Measurements from ENCODE around the gene THAP7. TPM values are rescaled to one million over a fixed set of nuclear protein-coding genes. Genes with fewer than 3 reads are reported as not detected.

The THAP7 gene
- total RNA-seq, 1 experiment from 2014 or later: 33.7 TPM

- Histone ChIP-seq H3K9me3 (ENCODE audit: low read length) (no peaks in the 10 kb centered on the region), H3K4me2 (ENCODE audit: low read depth, low read length, poor library complexity, severe bottlenecking) (no peak overlapping the region), H3K79me2 (ENCODE audit: low read length) (peaks cover 28% of the 10 kb centered on the region), H3K9me2 (replicated peaks; ENCODE audit: insufficient read depth, low read length) (no peaks in the 10 kb centered on the region), H3K4me3 (ENCODE audit: low read length) (no peak overlapping the region), H3K36me3 (ENCODE audit: insufficient read depth, low read length) (no peaks in the 10 kb centered on the region; the same call in 1 of the 2 replicates), H2AFZ (ENCODE audit: low read length) (no peak overlapping the region), H3K27me3 (ENCODE audit: low read length) (no peaks in the 10 kb centered on the region), H4K20me1 (ENCODE audit: insufficient read depth, low read depth, low read length) (peaks cover 3% of the 10 kb centered on the region; the same call in 1 of the 2 replicates), H3K27ac (ENCODE audit: low read length) (no peak overlapping the region), H3K9ac (ENCODE audit: low read length) (no peak overlapping the region), H3K4me1 (ENCODE audit: low read length) (peaks cover 27% of the 10 kb centered on the region)
- peak; percentile 56 for DNase-seq
Observed at GRCh38 chr22:20998411-20999336, 3.2 kb downstream of the THAP7 start.

GRCh38 chr22:20997536-20998257 is 4.2 kb downstream of the THAP7 start:
- no peak overlapping the region for H3K4me2 ChIP-seq (ENCODE audit: low read depth, low read length, poor library complexity, severe bottlenecking)
- H3K36me3 ChIP-seq (ENCODE audit: insufficient read depth, low read length): no peaks in the 10 kb centered on the region; the same call in 1 of the 2 replicates
- H3K79me2 ChIP-seq (ENCODE audit: low read length): peaks cover 18% of the 10 kb centered on the region
- H3K9ac ChIP-seq (ENCODE audit: low read length): no peak overlapping the region
- no peaks in the 10 kb centered on the region for H3K9me2 ChIP-seq (replicated peaks; ENCODE audit: insufficient read depth, low read length)
- H2AFZ ChIP-seq (ENCODE audit: low read length): no peak overlapping the region
- no peaks in the 10 kb centered on the region for H3K9me3 ChIP-seq (ENCODE audit: low read length)
- H3K27me3 ChIP-seq (ENCODE audit: low read length): no peaks in the 10 kb centered on the region
- H4K20me1 ChIP-seq (ENCODE audit: insufficient read depth, low read depth, low read length): peaks cover under 1% of the 10 kb centered on the region; the same call in 1 of the 2 replicates
- no peak for DNase-seq
- no peak overlapping the region for H3K4me3 ChIP-seq (ENCODE audit: low read length)
- H3K4me1 ChIP-seq (ENCODE audit: low read length): peaks cover 17% of the 10 kb centered on the region
- no peak overlapping the region for H3K27ac ChIP-seq (ENCODE audit: low read length)

DNA sequence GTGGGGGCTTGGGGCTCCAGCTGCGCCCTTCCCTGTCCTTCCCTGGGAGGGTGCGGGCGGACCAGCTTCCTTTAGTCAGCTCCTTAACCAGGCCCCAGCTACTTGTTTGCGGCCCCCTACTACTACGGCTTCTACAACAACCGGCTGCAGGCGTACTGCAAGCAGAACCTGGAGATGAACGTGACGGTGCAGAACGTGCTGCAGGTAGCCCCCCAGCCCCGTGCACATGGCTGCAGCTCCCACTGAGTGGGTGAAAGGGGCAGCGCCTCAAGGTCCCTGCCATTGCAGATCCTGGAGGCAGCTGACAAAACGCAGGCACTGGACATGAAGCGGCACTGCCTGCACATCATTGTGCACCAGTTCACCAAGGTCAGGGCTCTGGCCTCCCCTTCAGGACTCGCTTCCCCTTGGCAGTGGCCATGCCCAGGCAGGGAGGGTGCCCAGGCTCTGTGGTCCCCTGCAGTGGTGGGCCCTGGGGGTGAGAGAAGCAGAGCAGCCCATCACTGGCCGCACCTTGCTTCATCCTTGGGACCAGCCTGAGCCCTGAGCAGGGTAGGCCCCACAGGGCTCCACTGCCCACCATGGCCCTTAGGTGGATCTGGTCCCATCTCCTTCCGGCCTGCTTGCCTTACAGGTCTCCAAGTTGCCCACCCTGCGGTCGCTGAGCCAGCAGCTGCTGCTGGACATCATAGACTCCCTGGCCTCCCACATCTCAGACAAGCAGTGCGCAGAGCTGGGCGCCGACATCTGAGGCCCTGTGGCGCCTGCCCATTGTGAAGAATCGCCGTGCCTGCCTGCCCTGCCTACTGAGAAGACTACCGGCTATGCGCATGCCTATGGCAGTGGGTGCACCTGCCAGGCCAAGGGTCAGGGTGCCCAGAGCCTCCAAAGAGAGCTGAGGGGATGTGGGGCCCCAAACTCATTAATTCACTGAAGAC is 5.1 kb downstream of the THAP7 start:
- H3K27ac ChIP-seq (ENCODE audit: low read length): no peak overlapping the region
- H3K36me3 ChIP-seq (ENCODE audit: insufficient read depth, low read length): no peaks in the 10 kb centered on the region; the same call in 1 of the 2 replicates
- no peak for DNase-seq
- no peaks in the 10 kb centered on the region for H3K27me3 ChIP-seq (ENCODE audit: low read length)
- H2AFZ ChIP-seq (ENCODE audit: low read length): no peak overlapping the region
- H3K79me2 ChIP-seq (ENCODE audit: low read length): peaks cover 18% of the 10 kb centered on the region
- H3K4me3 ChIP-seq (ENCODE audit: low read length): no peak overlapping the region
- no peaks in the 10 kb centered on the region for H3K9me3 ChIP-seq (ENCODE audit: low read length)
- H3K4me1 ChIP-seq (ENCODE audit: low read length): peaks cover 17% of the 10 kb centered on the region
- no peaks in the 10 kb centered on the region for H3K9me2 ChIP-seq (replicated peaks; ENCODE audit: insufficient read depth, low read length)
- H4K20me1 ChIP-seq (ENCODE audit: insufficient read depth, low read depth, low read length): no peaks in the 10 kb centered on the region
- H3K9ac ChIP-seq (ENCODE audit: low read length): no peak overlapping the region
- no peak overlapping the region for H3K4me2 ChIP-seq (ENCODE audit: low read depth, low read length, poor library complexity, severe bottlenecking)

DNA sequence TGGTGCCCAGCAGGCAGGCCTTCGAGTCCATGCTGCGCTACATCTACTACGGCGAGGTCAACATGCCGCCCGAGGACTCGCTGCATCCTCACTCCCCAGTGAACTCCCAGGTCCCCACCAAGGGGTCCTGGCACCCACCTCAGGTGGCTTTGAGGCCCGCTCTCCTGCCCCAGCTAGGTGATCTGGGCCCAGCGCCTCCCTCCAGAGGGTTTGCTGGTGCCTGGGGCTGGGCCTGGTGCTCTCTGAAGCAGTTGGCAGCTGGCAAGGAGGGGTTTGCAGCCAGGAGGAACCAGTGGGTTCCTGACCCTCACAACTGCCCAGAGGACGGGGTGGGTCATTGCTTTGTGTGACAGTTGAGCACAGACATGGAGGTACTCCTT is 5.9 kb downstream of the THAP7 start:
- Histone ChIP-seq H4K20me1 (ENCODE audit: insufficient read depth, low read depth, low read length) (no peaks in the 10 kb centered on the region), H3K36me3 (ENCODE audit: insufficient read depth, low read length) (no peaks in the 10 kb centered on the region; the same call in 1 of the 2 replicates), H3K9me3 (ENCODE audit: low read length) (no peaks in the 10 kb centered on the region), H3K9me2 (replicated peaks; ENCODE audit: insufficient read depth, low read length) (no peaks in the 10 kb centered on the region), H3K4me2 (ENCODE audit: low read depth, low read length, poor library complexity, severe bottlenecking) (no peak overlapping the region), H3K27ac (ENCODE audit: low read length) (no peak overlapping the region), H3K4me3 (ENCODE audit: low read length) (no peak overlapping the region), H3K79me2 (ENCODE audit: low read length) (peaks cover 13% of the 10 kb centered on the region), H3K9ac (ENCODE audit: low read length) (no peak overlapping the region), H3K27me3 (ENCODE audit: low read length) (no peaks in the 10 kb centered on the region), H3K4me1 (ENCODE audit: low read length) (peaks cover 11% of the 10 kb centered on the region), H2AFZ (ENCODE audit: low read length) (no peak overlapping the region)
- no peak for DNase-seq

GRCh38 chr22:20995329-20996030 is 6.4 kb downstream of the THAP7 start:
- no peak overlapping the region for H3K4me2 ChIP-seq (ENCODE audit: low read depth, low read length, poor library complexity, severe bottlenecking)

GRCh38 chr22:20994902-20995241 is 7.0 kb downstream of the THAP7 start:
- Histone ChIP-seq H3K27ac (ENCODE audit: low read length) (no peak overlapping the region), H3K9me3 (ENCODE audit: low read length) (no peaks in the 10 kb centered on the region), H4K20me1 (ENCODE audit: insufficient read depth, low read depth, low read length) (no peaks in the 10 kb centered on the region), H3K4me1 (ENCODE audit: low read length) (no peaks in the 10 kb centered on the region), H2AFZ (ENCODE audit: low read length) (no peak overlapping the region), H3K9ac (ENCODE audit: low read length) (no peak overlapping the region), H3K4me3 (ENCODE audit: low read length) (no peak overlapping the region), H3K79me2 (ENCODE audit: low read length) (0 out of 2 replicates have a peak, but pooled peaks cover 2% of the 10 kb centered on the region), H3K27me3 (ENCODE audit: low read length) (no peaks in the 10 kb centered on the region), H3K36me3 (ENCODE audit: insufficient read depth, low read length) (no peaks in the 10 kb centered on the region; the same call in 1 of the 2 replicates), H3K9me2 (replicated peaks; ENCODE audit: insufficient read depth, low read length) (no peaks in the 10 kb centered on the region), H3K4me2 (ENCODE audit: low read depth, low read length, poor library complexity, severe bottlenecking) (no peak overlapping the region)
- DNase-seq: no peak

More at GRCh38 chr22:20995329-20996030, 6.4 kb downstream of the THAP7 start:
- H3K9me2 ChIP-seq (replicated peaks; ENCODE audit: insufficient read depth, low read length): no peaks in the 10 kb centered on the region
- H3K9ac ChIP-seq (ENCODE audit: low read length): no peak overlapping the region
- no peak overlapping the region for H2AFZ ChIP-seq (ENCODE audit: low read length)
- H3K4me3 ChIP-seq (ENCODE audit: low read length): no peak overlapping the region
- peaks cover 6% of the 10 kb centered on the region for H3K4me1 ChIP-seq (ENCODE audit: low read length)
- peaks cover 7% of the 10 kb centered on the region for H3K79me2 ChIP-seq (ENCODE audit: low read length)
- H3K9me3 ChIP-seq (ENCODE audit: low read length): no peaks in the 10 kb centered on the region
- no peaks in the 10 kb centered on the region for H3K27me3 ChIP-seq (ENCODE audit: low read length)
- H4K20me1 ChIP-seq (ENCODE audit: insufficient read depth, low read depth, low read length): no peaks in the 10 kb centered on the region
- DNase-seq: no peak
- H3K27ac ChIP-seq (ENCODE audit: low read length): no peak overlapping the region
- H3K36me3 ChIP-seq (ENCODE audit: insufficient read depth, low read length): no peaks in the 10 kb centered on the region; the same call in 1 of the 2 replicates

DNA sequence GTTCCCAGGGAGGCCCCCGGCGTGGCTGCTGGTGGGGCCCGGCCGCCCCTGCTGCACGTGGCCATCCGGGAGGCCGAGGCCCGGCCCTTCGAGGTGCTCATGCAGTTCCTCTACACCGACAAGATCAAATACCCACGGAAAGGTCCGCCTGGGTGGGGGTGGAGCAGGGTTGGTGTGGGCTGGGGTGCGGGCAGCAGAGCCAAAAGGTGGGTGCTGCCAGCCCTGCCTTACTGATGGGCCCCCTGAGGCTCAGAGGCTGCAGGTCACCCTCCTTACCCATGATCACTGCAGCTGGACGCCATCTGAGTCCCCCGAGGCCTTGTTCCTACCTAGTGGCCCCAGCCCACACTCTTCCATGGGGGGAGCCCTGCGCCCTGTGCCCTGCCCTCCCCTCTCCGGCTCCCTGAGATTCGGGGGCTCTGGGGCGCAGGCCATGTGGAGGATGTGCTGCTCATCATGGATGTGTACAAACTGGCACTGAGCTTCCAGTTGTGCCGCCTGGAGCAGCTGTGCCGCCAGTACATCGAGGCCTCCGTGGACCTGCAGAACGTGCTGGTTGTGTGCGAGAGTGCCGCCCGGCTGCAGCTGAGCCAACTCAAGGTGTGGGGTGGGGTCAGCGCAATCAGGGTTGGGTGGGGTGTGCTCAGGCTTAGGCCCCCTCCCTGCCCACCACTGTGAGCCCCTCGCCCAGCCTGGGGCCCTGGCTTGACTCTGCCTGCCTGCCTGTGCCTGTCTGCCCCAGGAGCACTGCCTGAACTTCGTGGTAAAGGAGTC is 7.6 kb downstream of the THAP7 start:
- H3K36me3 ChIP-seq (ENCODE audit: insufficient read depth, low read length): no peaks in the 10 kb centered on the region; the same call in 1 of the 2 replicates
- H3K4me3 ChIP-seq (ENCODE audit: low read length): no peak overlapping the region
- no peaks in the 10 kb centered on the region for H3K9me3 ChIP-seq (ENCODE audit: low read length)
- H3K9me2 ChIP-seq (replicated peaks; ENCODE audit: insufficient read depth, low read length): no peaks in the 10 kb centered on the region
- no peaks in the 10 kb centered on the region for H3K27me3 ChIP-seq (ENCODE audit: low read length)
- no peak overlapping the region for H3K4me2 ChIP-seq (ENCODE audit: low read depth, low read length, poor library complexity, severe bottlenecking)
- H3K27ac ChIP-seq (ENCODE audit: low read length): no peak overlapping the region
- H2AFZ ChIP-seq (ENCODE audit: low read length): no peak overlapping the region
- H3K4me1 ChIP-seq (ENCODE audit: low read length): no peaks in the 10 kb centered on the region
- no peak for DNase-seq
- no peaks in the 10 kb centered on the region for H4K20me1 ChIP-seq (ENCODE audit: insufficient read depth, low read depth, low read length)
- no peak overlapping the region for H3K9ac ChIP-seq (ENCODE audit: low read length)
- no peaks in the 10 kb centered on the region for H3K79me2 ChIP-seq (ENCODE audit: low read length)

All from Karpas-422 (cell line).